SK-N-SH (cell line): ENCODE measurements around the gene ACVRL1. TPM values are rescaled to one million over a fixed set of nuclear protein-coding genes. Genes with fewer than 3 reads are reported as not detected.

Source experiments
- CTCF ChIA-PET: fragments of 300-600, 350-600 bp; formaldehyde crosslinking; extraction: SDS; loops from one replicate; lab custom pipeline; 2021; lab: Yijun Ruan, JAX
- POLR2A ChIA-PET: fragments of 350-600 bp; sonication (Branson Sonifier 250); formaldehyde crosslinking; extraction: SDS; loops from one replicate; lab custom pipeline; 2020; ENCODE audit warnings: antibody characterized with exemption, inconsistent platforms; lab: Yijun Ruan, JAX
- DNase-seq: peaks from one replicate; pipeline ENCODE4 v3.0.0; 2012
- H2AFZ ChIP-seq: fragments of 200-600 bp; sonication (generic); 2 replicates; pipeline ENCODE4 v1.8.1; 2016; ENCODE audit warnings: antibody characterized with exemption, mild to moderate bottlenecking, low read depth
- H3F3A ChIP-seq: fragments of 200-600 bp; sonication (generic); replicated peaks from 2 replicates; pipeline ENCODE3; 2016; ENCODE audit warnings: antibody characterized with exemption, mild to moderate bottlenecking; ENCODE audit not compliant: insufficient read depth
- H3K27ac ChIP-seq, 2 experiments: fragments of 200-500 bp in 1 of 2; fragments of 200-600 bp in 1 of 2; sonication (Bioruptor generic) in 1 of 2; sonication (generic), shearing (Covaris generic) in 1 of 2; 2 replicates each; pipeline versions ENCODE4 v1.5.1 to v1.6.1; 2014 to 2016; ENCODE audit warnings: low read depth in 2 of 2, inconsistent platforms in 1 of 2, low read length in 1 of 2, mild to moderate bottlenecking in 1 of 2, mixed read lengths in 1 of 2
- H3K27me3 ChIP-seq: fragments of 200-600 bp; sonication (generic), shearing (Covaris generic); 2 replicates; pipeline ENCODE4 v1.6.1; 2016; ENCODE audit warnings: mixed run types; ENCODE audit not compliant: insufficient read depth
- H3K36me3 ChIP-seq, 2 experiments: fragments of 200-500 bp in 1 of 2; fragments of 200-600 bp in 1 of 2; sonication (Bioruptor generic) in 1 of 2; sonication (generic) in 1 of 2; replicated peaks in 1 of 2; 2 replicates each; pipeline versions ENCODE3 to v1.5.1; 2014 to 2016; ENCODE audit warnings: low read length in 1 of 2, mild to moderate bottlenecking in 1 of 2; ENCODE audit not compliant: insufficient read depth in 2 of 2, control insufficient read depth in 1 of 2
- H3K4me1 ChIP-seq, 2 experiments: fragments of 200-500 bp in 1 of 2; fragments of 200-600 bp in 1 of 2; sonication (Bioruptor generic) in 1 of 2; sonication (generic), shearing (Covaris generic) in 1 of 2; 2 replicates each; pipeline versions ENCODE4 v1.5.1 to v1.6.1; 2014 to 2016; ENCODE audit warnings: low read depth in 1 of 2, low read length in 1 of 2, mixed run types in 1 of 2; ENCODE audit not compliant: insufficient read depth in 2 of 2, control insufficient read depth in 1 of 2
- H3K4me2 ChIP-seq: fragments of 200-600 bp; sonication (generic), shearing (Covaris generic); 2 replicates; pipeline ENCODE4 v1.6.1; 2017; ENCODE audit warnings: mixed run types
- H3K4me3 ChIP-seq, 2 experiments: fragments of 200-500 bp in 1 of 2; fragments of 200-600 bp in 1 of 2; sonication (Bioruptor generic) in 1 of 2; sonication (generic), shearing (Covaris generic) in 1 of 2; 2 replicates each; pipeline versions ENCODE4 v1.5.1 to v1.8.1; 2014 to 2016; ENCODE audit warnings: low read depth in 2 of 2, inconsistent platforms in 1 of 2, low read length in 1 of 2, mild to moderate bottlenecking in 1 of 2, mixed read lengths in 1 of 2, moderate library complexity in 1 of 2
- H3K79me2 ChIP-seq: fragments of 200-600 bp; sonication (generic); 2 replicates; pipeline ENCODE4 v1.8.1; 2017; ENCODE audit warnings: mild to moderate bottlenecking; ENCODE audit not compliant: insufficient read depth
- H3K9ac ChIP-seq: fragments of 200-600 bp; sonication (generic); 2 replicates; pipeline ENCODE4 v1.6.1; 2017; ENCODE audit warnings: mixed run types
- H3K9me2 ChIP-seq: fragments of 200-600 bp; sonication (generic); 2 replicates; pipeline ENCODE4 v1.6.1; 2017; ENCODE audit warnings: mixed run types
- H3K9me3 ChIP-seq: fragments of 200-600 bp; sonication (generic); 2 replicates; pipeline ENCODE4 v1.6.1; 2017; ENCODE audit warnings: mixed run types, mild to moderate bottlenecking, moderate library complexity
- H4K20me1 ChIP-seq: fragments of 200-600 bp; sonication (generic); 2 replicates; pipeline ENCODE4 v1.6.1; 2017; ENCODE audit warnings: mild to moderate bottlenecking, mixed run types; ENCODE audit not compliant: insufficient read depth
- CHD2 ChIP-seq: fragments of 150-350 bp; IDR thresholded peaks from 2 replicates; pipeline ENCODE4 v1.6.1; 2018; ENCODE audit warnings: low read length; ENCODE audit not compliant: partially characterized antibody
- CTCF ChIP-seq: fragments of 200-600 bp; sonication (generic); IDR thresholded peaks from 2 replicates; pipeline ENCODE4 v1.6.1; 2017; ENCODE audit warnings: antibody characterized with exemption, mild to moderate bottlenecking, moderate library complexity
- EP300 ChIP-seq, 2 experiments: IDR thresholded peaks; 2 replicates each; pipeline versions ENCODE4 v1.4.0 to v1.6.1; 2012; ENCODE audit warnings: borderline replicate concordance in 1 of 2, low read depth in 1 of 2, low read length in 1 of 2
- FOXJ3 ChIP-seq: sonication (generic); formaldehyde crosslinking; IDR thresholded peaks from 2 replicates; pipeline ENCODE4 v1.5.1; 2020; ENCODE audit warnings: mild to moderate bottlenecking, missing genetic modification reagents
- GABPA ChIP-seq: IDR thresholded peaks from 2 replicates; pipeline ENCODE4 v1.4.0; 2012; ENCODE audit warnings: low read depth, mild to moderate bottlenecking
- MAX ChIP-seq: IDR thresholded peaks from 2 replicates; pipeline ENCODE4 v1.4.0; 2012; ENCODE audit warnings: low read depth
- MXI1 ChIP-seq: IDR thresholded peaks from 2 replicates; pipeline ENCODE4 v1.6.1; 2012; ENCODE audit warnings: mild to moderate bottlenecking, low read depth, low read length, improper control_type of control experiment
- PBX3 ChIP-seq: IDR thresholded peaks from 2 replicates; pipeline ENCODE4; 2012
- RAD21 ChIP-seq: IDR thresholded peaks from 2 replicates; pipeline ENCODE4 v1.6.1; 2012; ENCODE audit warnings: mild to moderate bottlenecking, low read length
- REST ChIP-seq: IDR thresholded peaks from 2 replicates; pipeline ENCODE4 v1.6.1; 2012; ENCODE audit warnings: mild to moderate bottlenecking, low read depth, low read length, moderate library complexity
- TAF1 ChIP-seq: IDR thresholded peaks from 2 replicates; pipeline ENCODE4 v1.6.1; 2012; ENCODE audit warnings: low read depth, mild to moderate bottlenecking, low read length, moderate library complexity, borderline replicate concordance
- TCF12 ChIP-seq: IDR thresholded peaks from 2 replicates; pipeline ENCODE4 v1.4.0; 2012
- WGBS: methylation state at CpG from one replicate; pipeline ENCODE4 v1.1.6; 2017; ENCODE audit warnings: low lambda C conversion rate; 5-methylcytosine and 5-hydroxymethylcytosine counted together
- polyA plus RNA-seq, 3 experiments: library from polyadenylated mRNA; depleted of rRNA; stranded (reverse); fragments of >200 nt; gene quantifications; 2 replicates each; pipeline ENCODE4 v1.2.3, GENCODE V29; 2012

Gene ACVRL1
- polyA plus RNA-seq, 1 of the 3 experiments (the other 2 are of a cell fraction), result 0.07 TPM

GRCh38 chr12:51868821-51869495, 38.3 kb upstream of the ACVRL1 start:
- POLR2A ChIA-PET, result interaction anchor here (1.4 kb wide), 1 partner anchor 43 kb away, joined by 4 read pairs; no protein-coding TSS in a partner anchor
- Histone ChIP-seq H2AFZ (peak overlapping the region; percentile 76), H3K27ac (peak overlapping the region in 1 of 2 experiments; percentile 28; a peak in 1 of 4 replicates), H3K36me3 (no peaks in the 10 kb centered on the region), H4K20me1 (no peaks in the 10 kb centered on the region), H3K27me3 (no peaks in the 10 kb centered on the region; the same call in 1 of the 2 replicates), H3K4me1 (peaks cover 0 to 57% of the 10 kb centered on the region in 2 experiments; a peak in 1 of 4 replicates), H3K4me3 (peak overlapping the region; percentile 16 to 40; a peak in 3 of 4 replicates), H3K9ac (no peak overlapping the region), H3K9me3 (no peaks in the 10 kb centered on the region), H3F3A (no peaks in the 10 kb centered on the region), H3K9me2 (no peaks in the 10 kb centered on the region), H3K4me2 (peak overlapping the region; percentile 69; the same call in 1 of the 2 replicates), H3K79me2 (no peaks in the 10 kb centered on the region)
- peak; percentile 91 for DNase-seq
- WGBS, result 52% methylated on average over 29 of the region's 67 CpGs
- peak; percentile 66 for TF ChIP-seq CHD2
- TF ChIP-seq RAD21, result no peak
- peak; percentile 8; the same call in 1 of the 2 replicates for TF ChIP-seq TCF12
- TF ChIP-seq CTCF, result no peak
- no peak for TF ChIP-seq PBX3
- no peak for TF ChIP-seq REST
- no peak for TF ChIP-seq TAF1
- TF ChIP-seq FOXJ3 (CRISPR knock-in tag), result no peak
- peak in 1 of 2 experiments; percentile 49; a peak in 1 of 4 replicates for TF ChIP-seq EP300 (IDR thresholded peaks at IDR 0.05; ENCODE audit: borderline replicate concordance in 1 of 2, low read depth in 1 of 2, low read length in 1 of 2)
- TF ChIP-seq GABPA, result no peak
- TF ChIP-seq MAX, result no peak
- peak; percentile 57; the same call in 1 of the 2 replicates for TF ChIP-seq MXI1
- CTCF ChIA-PET, result interaction anchor here (1.0 to 18.2 kb wide), 6 partner anchors 20 to 450 kb away, joined by 3 to 194 read pairs (median 4); a partner anchor contains a TSS
